Tibial artery (tissue), 4 donors: Measurements from ENCODE around the gene LMOD3.

Experiments used
- DNase-seq, 2 donors: peaks; one replicate each; pipeline ENCODE4 v3.0.0-alpha.2; 2019
- H3K27ac ChIP-seq, 2 donors: fragments of 200-600 bp; sonication (generic) in 1 of 2; 1 replicate in 1 of 2; 2 replicates in 1 of 2; pipeline ENCODE4 v1.5.1; 2018 to 2019; ENCODE audit warnings: mild to moderate bottlenecking in 1 of 2
- H3K27me3 ChIP-seq, 2 donors: fragments of 200-600 bp; sonication (generic) in 1 of 2; one replicate each; pipeline versions ENCODE4 v1.5.1 to v1.6.0; 2016 to 2019
- H3K36me3 ChIP-seq, 3 donors: fragments of 200-600 bp; sonication (generic) in 2 of 3; one replicate each; pipeline ENCODE4 v1.5.1; 2016 to 2019; ENCODE audit warnings: mild to moderate bottlenecking in 2 of 3
- H3K4me1 ChIP-seq, 4 donors: fragments of 200-600 bp; sonication (generic) in 2 of 4; 1 replicate in 3 of 4; 2 replicates in 1 of 4; pipeline ENCODE4 v1.5.1; 2016 to 2019
- H3K4me3 ChIP-seq, 2 donors: fragments of 200-600 bp; sonication (generic) in 1 of 2; 1 replicate in 1 of 2; 2 replicates in 1 of 2; pipeline ENCODE4 v1.5.1; 2018 to 2019; ENCODE audit warnings: mild to moderate bottlenecking in 2 of 2
- H3K9me3 ChIP-seq, 3 donors: fragments of 200-600 bp; sonication (generic) in 1 of 3; one replicate each; pipeline ENCODE4 v1.5.1; 2016 to 2019
- CTCF ChIP-seq, 2 experiments: fragments of 200-600 bp in 1 of 2; fragments of 450-650 bp in 1 of 2; IDR thresholded peaks; one replicate each; pipeline ENCODE4 v1.5.1; 2017 to 2019; ENCODE audit warnings: antibody characterized with exemption in 2 of 2, mild to moderate bottlenecking in 1 of 2, moderate library complexity in 1 of 2
- intact Hi-C: fragments of 100-400 bp; cut with DNase I; formaldehyde crosslinking; loops from one replicate; pipeline ENCODE4 v1.15.0; 2023; ENCODE audit warnings: low total_unique reads

Gene LMOD3

GRCh38 chr3:69110941-69111546 lies 11.4 kb downstream of the LMOD3 start:
- no peak for TF ChIP-seq CTCF (IDR thresholded peaks at IDR 0.05)
- Histone ChIP-seq H3K9me3 (no peaks in the 10 kb centered on the region), H3K27ac (no peak overlapping the region), H3K4me1 (peaks cover 0 to 4% (median 2%) of the 10 kb centered on the region in 4 donors), H3K27me3 (no peaks in the 10 kb centered on the region), H3K4me3 (no peak overlapping the region), H3K36me3 (peaks cover 0 to 2% (median 0%) of the 10 kb centered on the region in 3 donors)
- DNase-seq, result no peak
- intact Hi-C loops, result no loop called here

- Histone ChIP-seq H3K36me3 (peaks cover 2 to 21% (median 10%) of the 10 kb centered on the region in 3 donors), H3K4me1 (peaks cover 0 to 16% (median 6%) of the 10 kb centered on the region in 4 donors), H3K27ac (no peak overlapping the region), H3K27me3 (no peaks in the 10 kb centered on the region), H3K9me3 (no peaks in the 10 kb centered on the region), H3K4me3 (no peak overlapping the region)
- no peak for DNase-seq
- intact Hi-C loops, result no loop called here
- no peak for TF ChIP-seq CTCF (IDR thresholded peaks at IDR 0.05)
Measured at GRCh38 chr3:69108811-69109210, 13.6 kb downstream of the LMOD3 start.

GRCh38 chr3:69107841-69108240 lies 14.6 kb downstream of the LMOD3 start:
- TF ChIP-seq CTCF (IDR thresholded peaks at IDR 0.05), result no peak
- Histone ChIP-seq H3K27ac (no peak overlapping the region), H3K4me3 (no peak overlapping the region), H3K9me3 (no peaks in the 10 kb centered on the region), H3K27me3 (no peaks in the 10 kb centered on the region), H3K4me1 (peaks cover 0 to 16% (median 6%) of the 10 kb centered on the region in 4 donors), H3K36me3 (peaks cover 11 to 30% (median 18%) of the 10 kb centered on the region in 3 donors)
- intact Hi-C loops, result no loop called here
- DNase-seq, result no peak

GRCh38 chr3:69105320-69105719 lies 17.1 kb downstream of the LMOD3 start:
- DNase-seq, result no peak
- TF ChIP-seq CTCF (IDR thresholded peaks at IDR 0.05), result no peak
- no peaks in the 10 kb centered on the region for H3K9me3 ChIP-seq
- peaks cover 24 to 44% (median 31%) of the 10 kb centered on the region in 3 donors for H3K36me3 ChIP-seq
- intact Hi-C loops, result no loop called here
- H3K27me3 ChIP-seq, result no peaks in the 10 kb centered on the region
- no peak overlapping the region for H3K4me3 ChIP-seq
- no peak overlapping the region for H3K27ac ChIP-seq
- H3K4me1 ChIP-seq, result peaks cover 0 to 26% (median 6%) of the 10 kb centered on the region in 4 donors

- Histone ChIP-seq H3K4me1 (peaks cover 0 to 33% (median 11%) of the 10 kb centered on the region in 4 donors), H3K27me3 (no peaks in the 10 kb centered on the region), H3K4me3 (no peak overlapping the region), H3K36me3 (peaks cover 24 to 44% (median 31%) of the 10 kb centered on the region in 3 donors), H3K9me3 (no peaks in the 10 kb centered on the region), H3K27ac (no peak overlapping the region)
- TF ChIP-seq CTCF (IDR thresholded peaks at IDR 0.05), result no peak
- intact Hi-C loops, result no loop called here
- DNase-seq, result no peak
Measured at GRCh38 chr3:69104586-69104985, 17.8 kb downstream of the LMOD3 start.
